C4-2B (cell line): ENCODE data around the gene HEATR3.

Source experiments
- ZFX ChIP-seq: fragments of 450-650 bp; IDR thresholded peaks from 2 replicates; pipeline ENCODE4 v1.6.1; 2017
- TF ChIP-seq, protein P1 (sequence below): fragments of 450-650 bp; conservative IDR thresholded peaks from 2 replicates; pipeline ENCODE4 v1.5.1; 2017; ENCODE audit warnings: mild to moderate bottlenecking

DNA sequence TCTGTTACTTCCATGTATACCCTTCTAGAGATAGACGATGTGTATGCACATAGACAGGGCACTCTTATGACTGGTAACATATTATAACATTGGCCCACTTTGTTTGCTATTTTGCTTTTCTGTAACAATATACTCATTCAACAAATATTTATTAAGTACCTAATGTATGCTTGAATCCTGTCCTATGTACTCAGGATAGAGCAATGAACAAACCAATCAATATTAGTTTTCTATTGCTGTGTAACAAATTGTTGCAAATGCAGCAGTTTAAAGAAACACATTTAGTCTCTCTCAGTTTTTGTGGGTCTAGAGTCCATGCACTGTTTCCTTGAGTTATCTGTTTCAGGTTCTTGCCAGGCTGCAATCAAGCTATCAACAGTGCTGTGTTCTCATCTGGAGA lies 57.6 kb downstream of the HEATR3 start:
- TF ChIP-seq, protein P1, sequence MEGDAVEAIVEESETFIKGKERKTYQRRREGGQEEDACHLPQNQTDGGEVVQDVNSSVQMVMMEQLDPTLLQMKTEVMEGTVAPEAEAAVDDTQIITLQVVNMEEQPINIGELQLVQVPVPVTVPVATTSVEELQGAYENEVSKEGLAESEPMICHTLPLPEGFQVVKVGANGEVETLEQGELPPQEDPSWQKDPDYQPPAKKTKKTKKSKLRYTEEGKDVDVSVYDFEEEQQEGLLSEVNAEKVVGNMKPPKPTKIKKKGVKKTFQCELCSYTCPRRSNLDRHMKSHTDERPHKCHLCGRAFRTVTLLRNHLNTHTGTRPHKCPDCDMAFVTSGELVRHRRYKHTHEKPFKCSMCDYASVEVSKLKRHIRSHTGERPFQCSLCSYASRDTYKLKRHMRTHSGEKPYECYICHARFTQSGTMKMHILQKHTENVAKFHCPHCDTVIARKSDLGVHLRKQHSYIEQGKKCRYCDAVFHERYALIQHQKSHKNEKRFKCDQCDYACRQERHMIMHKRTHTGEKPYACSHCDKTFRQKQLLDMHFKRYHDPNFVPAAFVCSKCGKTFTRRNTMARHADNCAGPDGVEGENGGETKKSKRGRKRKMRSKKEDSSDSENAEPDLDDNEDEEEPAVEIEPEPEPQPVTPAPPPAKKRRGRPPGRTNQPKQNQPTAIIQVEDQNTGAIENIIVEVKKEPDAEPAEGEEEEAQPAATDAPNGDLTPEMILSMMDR, result no peak
- TF ChIP-seq ZFX, result no peak
